Epithelial cell of esophagus (primary cell): Measurements from ENCODE around the gene SNX21.
"Not testable (repeated sequence)": the region's sequence is repeated elsewhere in the genome, so short reads cannot be mapped to it uniquely, and the experiment has no call there.

ENCODE experiments used
- DNase-seq: peaks from one replicate; pipeline ENCODE4 v3.0.0; 2010; ENCODE audit warnings: low read depth
- H3K4me3 ChIP-seq: 2 replicates; pipeline ENCODE4 v1.5.1; 2011; ENCODE audit warnings: mild to moderate bottlenecking, low read length, control low read depth
- CTCF ChIP-seq: IDR thresholded peaks from 2 replicates; pipeline ENCODE4 v1.5.1; 2011; ENCODE audit warnings: low read depth, mild to moderate bottlenecking, low read length, control low read depth, inconsistent platforms; ENCODE audit not compliant: insufficient read depth; ENCODE audit errors: missing control alignments

SNX21 gene

GRCh38 chr20:45872626-45873025 is 39.0 kb downstream of the SNX21 start:
- DNase-seq, result peak; percentile 86
- H3K4me3 ChIP-seq, result no peak overlapping the region

GRCh38 chr20:45873409-45874103 is 40.0 kb downstream of the SNX21 start:
- H3K4me3 ChIP-seq, result no peak overlapping the region
- no peak for TF ChIP-seq CTCF
- peak; percentile 52 for DNase-seq

More at GRCh38 chr20:45872626-45873025, 39.0 kb downstream of the SNX21 start:
- TF ChIP-seq CTCF, result no peak

- not testable (repeated sequence) for DNase-seq, H3K4me3 ChIP-seq
Observed at GRCh38 chr20:45874104-45874481, 40.5 kb downstream of the SNX21 start.

- no peak for DNase-seq
- no peak overlapping the region for H3K4me3 ChIP-seq
- TF ChIP-seq CTCF, result no peak
Observed at GRCh38 chr20:45874576-45874975, 41.0 kb downstream of the SNX21 start.

- no peak for DNase-seq
- H3K4me3 ChIP-seq, result no peak overlapping the region
- no peak for TF ChIP-seq CTCF
Observed at GRCh38 chr20:45878076-45878761, 44.6 kb downstream of the SNX21 start.

GRCh38 chr20:45880988-45881788 is 47.6 kb downstream of the SNX21 start, which contains the start of gene ZSWIM1:
Gene ZSWIM1 (plus strand): TSS chr20:45881227. CDS start chr20:45882593, 1,366 bp downstream.
- H3K4me3 ChIP-seq, result peak within 1 kb of the TSS; percentile 100
- peak; percentile 99 for DNase-seq
- TF ChIP-seq CTCF, result no peak

GRCh38 chr20:45882469-45883099 is 49.0 kb downstream of the SNX21 start:
- TF ChIP-seq CTCF, result no peak
- no peak for DNase-seq
- H3K4me3 ChIP-seq, result no peak overlapping the region
